Measurements from ENCODE around the gene CEP112. TPM values are rescaled to one million over a fixed set of nuclear protein-coding genes. Genes with fewer than 3 reads are reported as not detected.

The CEP112 gene
- polyA plus RNA-seq, 1 donor from 2014 or later, result 6.0 TPM

- Histone ChIP-seq H3F3A (ENCODE audit: insufficient read depth, low read length, poor library complexity, severe bottlenecking) (no peaks in the 10 kb centered on the region), H3K4me2 (ENCODE audit: low read length) (no peak overlapping the region), H3K79me2 (replicated peaks; ENCODE audit: insufficient read depth, low read length) (no peaks in the 10 kb centered on the region)
Observed at GRCh38 chr17:65665966-65666365, 526.0 kb downstream of the CEP112 start.

DNA sequence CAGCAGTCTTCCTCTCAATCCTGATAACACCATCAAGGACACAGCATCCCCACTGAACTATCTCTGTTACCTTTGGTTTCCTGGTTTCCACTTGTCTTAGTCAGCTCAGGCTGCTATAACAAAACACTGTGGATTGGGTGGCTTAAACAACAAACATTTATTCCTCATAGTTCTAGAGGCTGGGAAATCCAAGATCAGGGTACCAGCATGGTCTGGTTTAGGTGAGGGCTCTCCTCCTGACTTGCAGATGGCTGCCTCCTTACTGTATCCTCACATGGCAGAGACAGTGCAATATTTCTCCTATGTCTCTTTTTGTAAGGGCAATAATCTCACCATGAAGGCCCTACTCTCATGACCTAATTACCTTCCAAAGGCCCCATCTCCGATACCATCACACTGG lies 527.2 kb downstream of the CEP112 start:
- no peak for TF ChIP-seq TAF1 (IDR thresholded peaks at IDR 0.05; ENCODE audit: low read depth)
- no peak for TF ChIP-seq POLR2AphosphoS5 (IDR thresholded peaks at IDR 0.05)
- TF ChIP-seq, protein P1, sequence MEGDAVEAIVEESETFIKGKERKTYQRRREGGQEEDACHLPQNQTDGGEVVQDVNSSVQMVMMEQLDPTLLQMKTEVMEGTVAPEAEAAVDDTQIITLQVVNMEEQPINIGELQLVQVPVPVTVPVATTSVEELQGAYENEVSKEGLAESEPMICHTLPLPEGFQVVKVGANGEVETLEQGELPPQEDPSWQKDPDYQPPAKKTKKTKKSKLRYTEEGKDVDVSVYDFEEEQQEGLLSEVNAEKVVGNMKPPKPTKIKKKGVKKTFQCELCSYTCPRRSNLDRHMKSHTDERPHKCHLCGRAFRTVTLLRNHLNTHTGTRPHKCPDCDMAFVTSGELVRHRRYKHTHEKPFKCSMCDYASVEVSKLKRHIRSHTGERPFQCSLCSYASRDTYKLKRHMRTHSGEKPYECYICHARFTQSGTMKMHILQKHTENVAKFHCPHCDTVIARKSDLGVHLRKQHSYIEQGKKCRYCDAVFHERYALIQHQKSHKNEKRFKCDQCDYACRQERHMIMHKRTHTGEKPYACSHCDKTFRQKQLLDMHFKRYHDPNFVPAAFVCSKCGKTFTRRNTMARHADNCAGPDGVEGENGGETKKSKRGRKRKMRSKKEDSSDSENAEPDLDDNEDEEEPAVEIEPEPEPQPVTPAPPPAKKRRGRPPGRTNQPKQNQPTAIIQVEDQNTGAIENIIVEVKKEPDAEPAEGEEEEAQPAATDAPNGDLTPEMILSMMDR (IDR thresholded peaks at IDR 0.05; ENCODE audit: poor library complexity, severe bottlenecking), result no peak
- TF ChIP-seq REST (IDR thresholded peaks at IDR 0.05; ENCODE audit: borderline replicate concordance), result no peak
- TF ChIP-seq EP300 (conservative IDR thresholded peaks at IDR 0.05; ENCODE audit: poor library complexity, severe bottlenecking), result no peak
- TF ChIP-seq RAD21 (conservative IDR thresholded peaks at IDR 0.05), result no peak

More at GRCh38 chr17:65665966-65666365, 526.0 kb downstream of the CEP112 start:
- Histone ChIP-seq H3K9me3 (ENCODE audit: low read length) (no peaks in the 10 kb centered on the region), H3K4me3 (ENCODE audit: low read length) (no peak overlapping the region), H3K9me2 (ENCODE audit: insufficient read depth, low read length) (no peaks in the 10 kb centered on the region), H3K9ac (ENCODE audit: low read length) (no peak overlapping the region), H3K36me3 (ENCODE audit: insufficient read depth, low read length) (no peaks in the 10 kb centered on the region), H2AFZ (ENCODE audit: low read depth, low read length) (no peak overlapping the region), H3K27ac (ENCODE audit: low read length) (no peak overlapping the region), H3K27me3 (ENCODE audit: insufficient read depth, low read depth, low read length) (no peaks in the 10 kb centered on the region), H4K20me1 (ENCODE audit: insufficient read depth) (no peaks in the 10 kb centered on the region)
- TF ChIP-seq, protein P1 (IDR thresholded peaks at IDR 0.05; ENCODE audit: poor library complexity, severe bottlenecking), result no peak
- TF ChIP-seq REST (IDR thresholded peaks at IDR 0.05; ENCODE audit: borderline replicate concordance) (no peak), EZH2 (IDR thresholded peaks at IDR 0.05; ENCODE audit: borderline replicate concordance, insufficient read depth, low read length, poor library complexity, severe bottlenecking) (no peak), SMC3 (conservative IDR thresholded peaks at IDR 0.05; ENCODE audit: poor library complexity) (no peak), EP300 (conservative IDR thresholded peaks at IDR 0.05; ENCODE audit: poor library complexity, severe bottlenecking) (no peak), POLR2AphosphoS5 (IDR thresholded peaks at IDR 0.05) (no peak), RAD21 (conservative IDR thresholded peaks at IDR 0.05) (no peak), MXI1 (conservative IDR thresholded peaks at IDR 0.05; ENCODE audit: poor library complexity, severe bottlenecking) (no peak), TAF1 (IDR thresholded peaks at IDR 0.05; ENCODE audit: low read depth) (no peak)

More for the DNA sequence above, 527.2 kb downstream of the CEP112 start:
- H3K79me2 ChIP-seq (replicated peaks; ENCODE audit: insufficient read depth, low read length), result no peaks in the 10 kb centered on the region
- H3K36me3 ChIP-seq (ENCODE audit: insufficient read depth, low read length), result no peaks in the 10 kb centered on the region
- no peaks in the 10 kb centered on the region for H3K9me3 ChIP-seq (ENCODE audit: low read length)
- H3K9ac ChIP-seq (ENCODE audit: low read length), result no peak overlapping the region
- H3K4me2 ChIP-seq (ENCODE audit: low read length), result no peak overlapping the region
- no peak overlapping the region for H3K27ac ChIP-seq (ENCODE audit: low read length)
- no peaks in the 10 kb centered on the region for H3F3A ChIP-seq (ENCODE audit: insufficient read depth, low read length, poor library complexity, severe bottlenecking)
- no peaks in the 10 kb centered on the region for H3K9me2 ChIP-seq (ENCODE audit: insufficient read depth, low read length)
- no peak overlapping the region for H3K4me3 ChIP-seq (ENCODE audit: low read length)
- H2AFZ ChIP-seq (ENCODE audit: low read depth, low read length), result no peak overlapping the region
- H4K20me1 ChIP-seq (ENCODE audit: insufficient read depth), result no peaks in the 10 kb centered on the region
- no peaks in the 10 kb centered on the region for H3K27me3 ChIP-seq (ENCODE audit: insufficient read depth, low read depth, low read length)

Data from neural cell (in vitro differentiated cells).